HG03175 (cell line): ENCODE data around the gene CUL4A.
"Not testable (repeated sequence)": the region's sequence is repeated elsewhere in the genome, so short reads cannot be mapped to it uniquely, and the experiment has no call there.

ENCODE experiments used
- ATAC-seq: cut with Tn5 transposase; IDR thresholded peaks from one replicate; pipeline ENCODE4 v1.9.1; 2021; ENCODE audit warnings: mild to moderate bottlenecking, moderate library complexity; ENCODE audit not compliant: unreplicated experiment

Gene CUL4A

DNA sequence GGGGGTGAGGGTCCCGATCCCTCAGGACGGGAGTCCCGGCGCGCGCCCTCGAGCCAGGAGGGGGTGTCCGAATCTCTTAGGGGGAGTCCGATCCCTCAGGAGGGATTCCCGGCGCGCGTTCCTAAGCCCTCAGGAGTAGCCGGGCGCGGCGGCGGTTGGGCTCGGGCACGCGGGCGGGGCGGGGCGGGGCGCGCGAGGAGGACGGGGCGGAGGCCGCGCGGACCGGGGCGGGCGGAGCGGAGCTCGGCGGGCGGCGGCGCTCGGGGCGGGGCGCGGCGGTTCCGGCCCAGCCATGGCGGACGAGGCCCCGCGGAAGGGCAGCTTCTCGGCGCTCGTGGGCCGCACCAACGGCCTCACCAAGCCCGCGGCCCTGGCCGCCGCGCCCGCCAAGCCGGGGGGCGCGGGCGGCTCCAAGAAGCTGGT is at the start of gene CUL4A:
Gene CUL4A (plus strand): TSS at position 278 of the 423 bp plus-strand sequence. CDS start 15 bp downstream, at position 293.
- peak; percentile 38 for ATAC-seq

DNA sequence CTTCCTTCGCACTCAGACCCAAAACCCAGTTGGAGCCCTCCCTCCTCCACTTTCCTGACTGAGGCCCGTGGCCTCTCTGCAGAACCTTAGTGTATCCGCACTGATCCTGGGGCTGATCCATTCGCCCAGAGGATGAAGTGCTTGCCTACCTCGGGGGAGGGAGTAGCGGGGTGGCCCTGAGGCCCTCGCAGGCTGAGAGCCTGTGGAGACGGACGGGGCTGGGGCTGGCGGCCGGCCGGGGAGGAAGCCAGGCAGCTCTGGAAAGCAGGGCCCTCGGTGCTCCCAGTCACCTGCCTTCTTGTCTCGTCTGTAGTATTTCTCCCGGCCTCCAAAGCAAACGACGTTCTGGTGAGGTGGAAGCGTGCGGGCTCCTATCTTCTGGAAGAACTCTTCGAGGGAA is 49.7 kb upstream of the CUL4A start:
- ATAC-seq = no peak

DNA sequence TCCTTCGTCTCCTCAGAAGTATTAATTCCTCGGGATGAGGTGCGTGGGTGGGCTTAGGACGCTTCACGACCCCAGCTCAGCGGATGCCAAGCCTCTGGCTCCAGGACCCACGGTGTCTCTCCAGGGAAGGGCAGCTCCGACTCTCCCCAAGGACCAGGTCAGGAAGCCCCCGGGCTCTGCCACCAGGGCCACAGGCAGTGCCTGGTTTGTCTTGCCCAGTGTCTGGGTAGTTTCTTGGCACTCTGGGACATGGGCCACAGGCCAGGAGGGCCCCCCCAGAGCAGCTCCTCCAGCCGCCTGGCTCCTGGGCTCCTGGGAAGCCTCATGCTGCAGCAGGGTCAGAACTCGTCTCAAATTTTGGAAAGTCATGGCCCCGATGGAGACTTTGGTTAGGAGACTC is 48.4 kb upstream of the CUL4A start:
- no peak for ATAC-seq

- no peak for ATAC-seq
These were observed 48.0 kb upstream of the CUL4A start for GRCh38 chr13:113161433-113161832.

GRCh38 chr13:113161975-113162374 is 47.4 kb upstream of the CUL4A start:
- not testable (repeated sequence) for ATAC-seq

DNA sequence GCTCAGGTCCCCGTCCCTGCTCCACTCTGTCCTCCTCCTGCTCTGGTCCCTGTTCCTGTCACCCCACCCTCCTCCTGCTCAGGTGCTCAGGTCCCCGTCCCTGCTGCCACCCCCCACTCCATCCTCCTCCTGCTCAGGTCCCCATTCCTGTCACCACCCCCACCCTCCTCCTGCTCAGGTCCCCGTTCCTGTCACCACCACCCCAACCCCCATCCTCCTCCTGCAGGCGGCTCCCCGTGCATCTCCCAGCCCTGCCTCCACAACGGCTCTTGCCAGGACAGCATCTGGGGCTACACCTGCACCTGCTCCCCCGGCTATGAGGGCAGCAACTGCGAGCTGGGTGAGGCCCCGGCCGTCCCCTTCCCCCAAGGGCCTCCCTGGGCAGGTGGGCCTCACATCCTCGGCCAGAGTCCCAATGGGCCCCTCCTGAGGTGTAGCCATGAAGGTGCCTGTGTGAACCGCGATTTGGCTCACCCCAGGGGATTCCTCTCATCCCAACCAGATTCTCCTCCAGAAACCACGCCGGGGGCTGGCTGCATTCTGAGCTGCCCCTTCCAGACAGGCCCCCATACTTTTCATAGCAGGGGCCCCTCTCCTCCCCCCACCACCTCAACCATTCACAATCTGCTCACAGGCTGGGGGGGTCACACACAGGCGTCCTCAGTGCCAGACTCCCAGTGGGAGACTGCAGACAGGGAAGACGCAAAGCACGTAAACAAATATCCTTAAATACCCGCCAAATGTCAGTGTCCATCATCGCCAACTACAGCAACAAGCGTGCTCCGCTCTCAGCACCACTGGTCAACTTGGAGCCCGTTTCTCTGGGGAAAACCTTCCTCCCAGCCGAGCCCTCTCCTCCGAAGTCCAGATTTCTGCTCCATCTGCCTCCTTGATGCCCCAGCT is 46.4 kb upstream of the CUL4A start:
- no peak for ATAC-seq

DNA sequence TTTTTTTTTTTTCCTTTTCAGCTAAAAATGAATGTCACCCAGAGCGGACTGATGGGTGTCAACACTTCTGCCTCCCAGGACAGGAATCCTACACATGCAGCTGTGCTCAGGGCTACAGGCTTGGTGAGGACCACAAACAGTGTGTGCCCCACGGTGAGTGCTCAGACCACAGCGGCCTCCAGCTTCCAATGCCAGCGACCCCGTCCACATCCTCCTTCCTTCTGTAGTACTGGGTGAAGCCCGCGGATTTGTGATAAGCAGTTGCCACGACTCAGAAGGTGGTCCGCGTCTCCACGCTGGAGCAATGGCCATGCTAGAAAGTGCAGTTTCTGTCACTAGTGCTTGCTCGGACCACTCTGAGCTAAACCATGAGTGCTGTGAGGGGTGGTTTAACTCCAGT is 44.9 kb upstream of the CUL4A start:
- no peak for ATAC-seq

GRCh38 chr13:113166266-113166665 is 43.1 kb upstream of the CUL4A start:
- ATAC-seq = no peak

DNA sequence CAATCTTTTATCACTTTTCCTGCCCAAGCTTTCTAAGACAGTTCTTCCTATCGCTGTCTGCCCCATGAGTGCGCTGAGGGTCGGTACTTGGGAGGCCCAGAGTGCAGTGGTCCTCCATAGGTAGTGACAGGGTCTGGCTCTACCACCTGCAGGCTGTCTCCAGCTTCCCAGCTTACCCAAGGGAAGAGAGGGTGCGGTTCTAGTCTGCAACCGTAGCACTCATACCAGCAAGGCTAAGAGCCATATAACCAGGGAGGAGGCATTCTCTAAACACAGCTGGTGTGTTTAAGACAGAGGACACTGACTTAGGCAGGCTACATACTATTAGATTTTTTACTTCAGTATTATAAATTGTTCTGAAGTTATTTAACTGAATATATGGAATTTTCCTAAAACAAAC is 42.7 kb upstream of the CUL4A start:
- ATAC-seq = no peak

DNA sequence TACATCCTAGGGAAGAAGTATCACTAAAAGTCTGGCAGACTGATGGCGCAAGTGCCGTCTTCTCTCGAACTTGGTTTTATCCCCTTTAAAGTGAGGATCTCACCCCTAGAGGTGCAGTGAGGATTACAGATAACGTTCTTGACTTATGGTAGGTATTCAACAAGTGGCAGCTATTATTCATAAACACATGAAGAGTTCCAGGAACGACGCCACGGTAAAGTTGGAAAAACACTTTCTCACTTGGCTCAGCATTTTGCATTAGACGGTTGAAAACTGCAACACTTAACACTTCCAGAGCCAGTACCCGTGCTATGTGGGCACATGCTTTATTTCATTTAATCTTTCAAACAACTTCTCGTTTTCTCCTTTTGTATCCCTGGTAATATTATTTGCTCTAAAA is 42.3 kb upstream of the CUL4A start:
- no peak for ATAC-seq

GRCh38 chr13:113167575-113167974 is 41.8 kb upstream of the CUL4A start:
- ATAC-seq = no peak

DNA sequence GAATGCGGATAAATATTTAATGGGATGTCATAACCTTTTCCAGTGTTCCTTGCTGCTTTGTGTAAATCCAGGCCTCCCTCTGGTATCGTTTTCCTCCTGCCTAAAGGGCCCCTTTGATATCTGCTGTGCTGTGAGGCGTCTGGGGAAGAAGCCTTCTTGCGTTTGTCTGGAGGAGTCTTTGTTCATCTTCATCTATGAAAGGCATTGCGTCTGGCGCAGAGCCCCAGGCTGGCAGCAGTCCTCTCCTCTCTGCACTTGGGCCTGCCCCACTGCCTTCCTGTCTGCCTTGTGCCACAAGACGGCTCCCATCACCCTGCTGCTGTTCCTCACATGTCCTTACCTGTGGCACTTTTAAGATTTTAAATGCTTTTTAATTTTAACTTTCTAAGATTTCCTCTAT is 41.2 kb upstream of the CUL4A start:
- ATAC-seq = no peak

DNA sequence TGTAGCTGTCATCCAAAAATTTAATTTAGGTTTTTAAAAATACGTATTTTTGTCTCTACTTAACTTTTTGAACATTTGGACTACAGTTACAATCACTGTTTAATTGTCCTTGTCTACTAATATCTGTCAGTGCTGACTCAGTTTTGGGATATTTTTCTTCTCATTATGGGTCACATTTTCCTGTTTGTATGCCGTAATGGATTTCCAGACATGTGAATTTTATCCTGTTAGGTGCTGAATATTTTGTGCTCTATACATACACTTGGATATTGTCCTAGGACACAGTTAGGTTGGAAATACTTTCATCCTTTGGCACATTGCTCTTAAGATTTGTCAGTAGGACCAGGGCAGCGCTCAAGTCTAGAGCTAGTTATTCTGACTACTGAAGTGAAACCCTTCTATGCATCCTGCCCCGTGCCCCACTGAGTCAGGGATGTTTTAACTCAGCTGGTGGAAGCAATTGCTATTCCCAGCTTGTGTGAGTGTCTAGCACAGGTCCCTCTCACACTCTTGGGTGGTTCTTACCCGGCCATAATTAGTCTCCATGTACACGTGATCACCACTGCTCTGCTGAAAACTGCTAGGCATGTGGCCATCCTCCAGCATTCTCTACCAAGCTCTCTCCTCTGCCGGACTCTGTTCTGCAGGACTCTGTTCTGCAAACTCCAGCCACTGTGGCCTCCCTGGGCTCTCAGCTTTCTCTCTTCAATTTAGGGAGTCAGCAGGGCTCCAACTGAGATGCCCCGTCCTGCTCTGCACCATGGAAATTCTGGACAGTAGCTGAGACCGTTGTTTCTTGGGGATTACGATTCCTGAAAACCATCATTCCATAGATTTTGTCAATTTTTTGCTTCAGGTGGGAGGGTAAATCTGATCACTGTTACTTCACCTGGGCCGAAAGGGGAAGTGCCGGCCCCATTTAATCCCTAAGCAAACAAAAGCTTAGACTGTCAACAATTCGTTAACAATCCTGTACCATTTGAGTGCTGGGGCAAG is 39.8 kb upstream of the CUL4A start:
- no peak for ATAC-seq

DNA sequence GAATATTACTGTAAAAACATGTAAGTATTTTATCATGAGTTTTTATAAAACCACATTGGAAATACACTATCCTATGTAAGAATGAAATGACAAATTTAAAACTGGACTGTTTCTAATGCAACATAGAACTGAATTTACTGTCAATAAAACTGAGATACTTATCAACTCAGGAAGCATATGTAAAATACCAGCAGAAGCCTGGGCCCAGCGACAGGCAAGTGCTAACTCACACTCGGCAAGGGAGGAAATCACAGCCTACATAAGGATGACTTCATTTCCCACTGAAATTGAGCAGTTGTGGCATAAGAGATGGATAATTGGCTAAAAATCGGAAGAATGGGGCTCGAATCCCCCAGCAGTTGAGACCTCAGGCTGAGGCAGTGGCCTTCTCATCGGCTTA is 38.9 kb upstream of the CUL4A start:
- no peak for ATAC-seq

DNA sequence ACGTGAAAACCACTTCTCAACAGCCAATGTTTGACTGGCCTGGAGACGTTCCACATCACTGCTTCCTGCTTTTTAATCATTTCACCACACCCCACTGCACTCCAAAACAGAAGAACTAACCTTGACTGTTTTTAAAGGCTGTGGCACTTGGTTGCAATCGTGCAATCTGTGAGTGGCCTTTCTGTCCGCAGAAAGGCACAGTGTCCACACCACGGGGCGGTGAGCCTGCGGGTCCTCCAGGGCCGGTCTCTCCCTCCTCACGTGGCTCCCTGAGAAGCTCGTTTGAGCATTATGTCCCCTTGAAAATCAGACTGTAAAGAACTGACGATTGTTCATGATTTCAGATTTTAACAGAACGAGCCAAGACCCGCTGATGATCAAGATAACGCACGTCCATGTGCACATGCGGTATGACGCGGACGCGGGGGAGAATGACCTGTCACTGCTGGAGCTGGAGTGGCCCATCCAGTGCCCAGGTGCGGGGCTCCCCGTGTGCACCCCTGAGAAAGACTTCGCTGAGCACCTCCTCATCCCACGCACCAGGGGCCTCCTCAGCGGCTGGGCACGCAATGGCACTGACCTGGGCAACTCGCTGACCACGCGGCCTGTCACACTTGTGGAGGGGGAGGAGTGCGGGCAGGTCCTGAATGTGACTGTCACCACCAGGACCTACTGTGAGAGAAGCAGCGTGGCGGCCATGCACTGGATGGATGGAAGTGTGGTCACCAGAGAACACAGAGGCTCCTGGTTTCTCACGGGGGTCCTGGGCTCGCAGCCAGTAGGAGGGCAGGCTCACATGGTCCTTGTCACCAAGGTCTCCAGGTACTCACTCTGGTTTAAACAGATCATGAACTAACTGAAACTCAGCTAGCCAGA is 37.9 kb upstream of the CUL4A start:
- ATAC-seq = no peak

GRCh38 chr13:113172419-113172926 is 36.9 kb upstream of the CUL4A start:
- no peak for ATAC-seq

DNA sequence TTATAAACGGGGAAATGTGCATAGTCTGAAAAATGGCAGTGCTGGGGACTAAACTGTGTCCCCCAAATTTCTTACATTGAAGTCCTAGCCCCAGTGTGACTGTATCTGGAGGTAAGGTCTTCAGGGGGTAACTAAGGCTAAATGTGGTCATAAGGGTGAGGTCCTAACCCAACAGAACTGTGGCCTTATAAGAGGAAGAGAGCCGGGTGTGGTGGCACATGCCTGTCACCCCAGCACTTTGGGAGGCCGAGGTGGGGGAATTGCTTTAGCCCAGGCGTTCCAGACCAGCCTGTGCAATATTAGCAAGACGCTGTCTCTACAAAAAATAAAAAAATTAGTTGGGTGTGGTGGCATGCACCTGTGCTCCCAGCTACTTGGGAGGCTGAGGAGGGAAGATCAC is 33.1 kb upstream of the CUL4A start:
- ATAC-seq = no peak

- no peak for ATAC-seq
These were observed 32.6 kb upstream of the CUL4A start for GRCh38 chr13:113176822-113177221.

GRCh38 chr13:113178070-113178895 is 31.1 kb upstream of the CUL4A start:
- no peak for ATAC-seq

DNA sequence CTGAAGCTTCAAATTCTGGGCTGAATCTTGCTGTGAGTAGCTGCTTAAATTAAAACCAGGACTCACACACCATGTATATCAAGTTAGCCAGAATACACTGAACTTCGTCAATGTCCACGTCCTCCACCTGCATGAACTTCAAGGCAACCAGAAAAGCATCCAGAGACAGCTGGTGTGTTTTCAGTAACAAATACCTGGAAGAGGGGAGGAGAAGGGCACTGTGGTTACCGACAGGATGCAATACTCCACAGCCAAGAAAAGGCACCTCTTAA is 30.6 kb upstream of the CUL4A start:
- ATAC-seq = no peak
